Effector CD8-positive, alpha-beta T cell (primary cell): ENCODE data around the gene DBX2.
"Not testable (repeated sequence)": the region's sequence is repeated elsewhere in the genome, so short reads cannot be mapped to it uniquely, and the experiment has no call there.

Experiments used
- DNase-seq: peaks from one replicate; lab custom pipeline; 2025; lab: John Stamatoyannopoulos, UW

The DBX2 gene

DNA sequence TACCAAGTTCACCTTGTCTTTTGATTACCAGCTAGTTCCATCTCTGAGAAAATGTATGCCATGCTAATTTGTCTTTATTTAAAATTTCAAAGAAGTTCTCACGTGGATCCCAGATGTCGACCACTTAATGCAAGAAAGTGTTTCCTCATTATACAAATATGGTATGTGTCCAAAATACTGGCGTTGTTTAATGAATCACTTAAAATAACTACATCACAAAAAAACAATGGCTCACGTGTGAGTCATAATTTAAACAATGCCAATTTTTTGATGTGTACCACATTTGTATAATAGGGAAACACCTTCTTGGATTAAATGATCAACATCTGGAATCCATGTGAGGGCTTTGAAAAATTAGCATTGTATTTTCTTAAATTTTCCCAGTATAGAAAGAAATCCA is 40.8 kb downstream of the DBX2 start:
- no peak for DNase-seq

DNA sequence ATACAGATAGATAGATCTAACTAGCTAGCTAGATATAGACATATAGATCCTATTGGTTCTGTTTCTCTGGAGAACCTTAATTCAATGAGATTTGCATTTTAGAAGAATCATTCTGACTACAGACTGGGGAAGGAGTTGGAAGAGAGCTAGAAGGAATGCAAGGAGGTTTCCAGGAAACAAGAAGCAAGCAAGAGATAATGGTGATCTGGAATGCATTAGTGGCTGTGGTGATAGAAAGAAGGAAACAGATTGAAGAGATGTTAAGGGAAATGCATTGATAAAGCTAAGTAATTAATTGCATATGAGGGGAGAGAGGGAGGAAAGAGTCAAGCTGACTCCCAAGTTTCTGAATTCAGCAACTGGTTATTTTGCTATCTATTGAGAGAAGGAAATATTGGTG is 42.7 kb downstream of the DBX2 start:
- no peak for DNase-seq

DNA sequence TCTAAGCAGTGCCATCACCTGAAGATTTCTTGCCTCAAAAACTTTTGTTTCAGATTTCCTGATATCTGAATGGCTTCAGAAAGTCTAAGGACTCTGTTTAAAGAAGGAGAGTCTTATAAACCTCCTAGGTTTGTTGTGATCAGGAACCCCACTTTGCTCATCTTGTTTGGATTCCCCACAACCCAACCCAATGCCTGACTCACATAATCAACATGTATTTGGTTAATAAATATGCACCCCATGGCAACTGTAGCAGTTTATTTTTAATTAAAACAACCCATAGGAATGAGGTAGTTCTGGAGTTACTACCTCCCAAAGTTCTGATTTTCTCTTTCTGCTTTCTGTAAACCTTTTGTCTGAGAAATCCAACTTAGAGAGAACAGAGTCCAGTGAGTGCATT is 51.5 kb downstream of the DBX2 start:
- DNase-seq, result no peak

DNA sequence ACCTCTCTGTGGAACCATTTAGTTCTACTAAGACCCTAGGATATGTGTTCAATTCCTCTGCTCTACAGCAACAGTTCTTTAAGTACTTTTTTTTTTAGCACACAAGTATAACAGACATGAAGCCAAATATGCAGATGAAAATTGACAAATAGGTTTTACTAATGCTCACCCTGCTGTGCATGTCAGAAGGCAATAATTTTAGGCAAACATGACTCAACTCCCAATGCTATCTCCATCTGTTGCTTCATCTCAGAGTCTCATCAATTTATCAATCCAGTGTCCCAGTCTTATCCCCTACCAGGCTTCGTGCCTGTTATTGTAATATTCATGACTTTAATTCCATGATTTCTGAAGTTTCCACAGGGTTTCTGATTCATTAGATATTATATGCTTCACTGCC is 57.7 kb downstream of the DBX2 start:
- no peak for DNase-seq

DNA sequence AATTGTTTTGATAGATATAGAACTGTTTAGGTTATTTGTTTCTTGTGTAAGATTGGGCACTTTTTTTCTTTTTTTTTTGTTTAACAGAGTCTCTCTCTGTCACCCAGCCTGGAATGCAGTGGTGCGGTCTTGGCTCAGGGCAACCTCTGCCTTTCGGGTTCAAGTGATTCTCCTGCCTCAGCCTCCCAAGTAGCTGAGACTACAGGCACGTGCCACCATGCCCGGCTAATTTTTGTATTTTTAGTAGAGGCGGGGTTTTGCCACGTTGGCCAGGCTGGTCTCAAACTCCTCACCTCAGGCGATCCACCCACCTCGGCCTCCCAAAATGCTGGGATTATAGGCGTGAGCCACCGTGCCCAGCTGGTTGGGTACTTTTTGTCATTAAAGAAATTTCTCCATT is 66.0 kb downstream of the DBX2 start:
- not testable (repeated sequence) for DNase-seq

DNA sequence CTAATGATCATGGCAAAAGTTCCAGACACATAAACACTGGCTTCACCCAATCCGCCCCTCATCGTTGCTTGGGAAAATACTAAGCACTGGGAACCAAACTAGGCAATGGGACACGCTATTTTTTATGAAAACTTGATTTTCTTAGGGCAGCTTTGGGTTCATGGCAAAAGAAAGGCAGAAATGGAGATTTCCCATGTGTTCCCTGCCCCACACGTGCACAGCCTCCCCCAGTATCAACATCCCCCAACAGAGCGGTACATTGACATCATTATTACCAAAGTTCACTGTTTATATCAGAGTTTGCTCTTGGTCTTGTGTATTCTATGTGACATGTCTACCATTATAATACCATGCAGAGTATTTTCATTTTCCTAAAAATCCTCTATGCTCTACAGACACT is 71.0 kb downstream of the DBX2 start:
- DNase-seq, result no peak

DNA sequence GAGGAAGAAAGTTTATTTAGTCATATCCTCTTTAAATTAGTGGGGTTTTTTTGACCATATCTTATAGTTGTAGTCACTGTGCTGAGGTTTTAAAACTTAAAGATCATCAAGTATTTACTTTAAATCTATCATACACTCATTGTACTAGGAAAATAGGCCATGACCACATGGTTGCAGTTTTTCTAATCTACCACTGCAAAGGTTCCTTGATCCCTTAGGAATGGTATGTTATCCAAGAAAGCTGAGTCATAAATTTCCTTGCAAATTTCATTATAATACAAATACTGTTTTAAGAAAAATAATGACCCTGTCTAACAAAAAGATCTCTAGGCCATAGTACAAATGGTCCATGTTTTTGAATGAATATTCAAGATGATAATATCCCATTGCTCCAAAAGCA is 74.7 kb downstream of the DBX2 start:
- DNase-seq, result no peak

DNA sequence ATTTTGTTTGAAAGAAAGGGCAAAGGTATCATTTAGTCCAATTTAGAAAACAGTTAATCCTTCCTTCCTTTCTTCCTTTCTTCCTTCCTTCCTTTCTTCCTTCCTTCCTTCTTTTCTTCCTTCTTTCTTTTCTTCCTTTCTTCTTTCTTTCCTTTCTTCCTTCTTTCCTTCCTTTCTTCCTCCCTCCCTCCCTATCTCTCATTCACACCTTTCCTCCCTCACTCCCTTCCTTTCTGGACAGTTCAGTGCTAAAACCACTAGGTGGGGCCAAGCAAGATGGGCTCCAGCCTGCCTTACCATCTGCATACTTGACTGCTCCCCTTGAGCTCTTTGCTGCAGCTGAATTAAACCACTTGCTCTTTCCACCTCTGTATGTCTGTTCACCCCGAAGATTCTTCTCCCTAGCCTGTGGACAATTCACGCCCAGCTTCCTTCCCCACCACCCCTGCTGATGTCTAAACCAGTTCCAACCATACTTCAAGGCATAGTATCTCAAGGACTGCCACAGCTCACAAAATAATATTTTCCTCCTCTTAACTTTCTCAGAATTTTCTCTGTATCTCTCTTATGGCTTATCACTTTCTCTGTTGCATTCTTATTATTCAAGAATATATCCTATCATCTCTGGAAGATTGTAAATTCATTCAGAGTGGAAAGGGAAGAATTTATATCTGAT is 78.0 kb downstream of the DBX2 start:
- DNase-seq, result no peak

DNA sequence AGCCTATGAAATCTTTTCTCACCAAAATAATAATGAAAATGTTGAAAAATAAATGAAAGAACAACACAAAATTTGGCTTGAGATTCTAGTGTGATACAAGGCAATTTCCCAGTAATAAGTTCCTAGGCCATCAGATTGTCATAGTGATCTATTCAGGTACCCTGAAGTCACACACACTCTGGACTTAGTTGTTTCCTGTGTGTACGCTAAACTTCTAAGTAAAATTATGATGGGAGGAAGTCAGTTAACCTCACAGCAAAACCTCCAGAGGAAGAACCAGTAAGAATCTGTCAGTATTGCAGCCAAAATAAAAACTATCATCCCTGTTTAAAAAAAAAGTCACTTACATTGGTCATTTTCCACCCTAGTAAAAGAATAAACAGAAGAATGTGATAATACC is 81.9 kb downstream of the DBX2 start:
- DNase-seq, result no peak
